ENCODE data around the gene RNF224.

RNF224 gene

DNA sequence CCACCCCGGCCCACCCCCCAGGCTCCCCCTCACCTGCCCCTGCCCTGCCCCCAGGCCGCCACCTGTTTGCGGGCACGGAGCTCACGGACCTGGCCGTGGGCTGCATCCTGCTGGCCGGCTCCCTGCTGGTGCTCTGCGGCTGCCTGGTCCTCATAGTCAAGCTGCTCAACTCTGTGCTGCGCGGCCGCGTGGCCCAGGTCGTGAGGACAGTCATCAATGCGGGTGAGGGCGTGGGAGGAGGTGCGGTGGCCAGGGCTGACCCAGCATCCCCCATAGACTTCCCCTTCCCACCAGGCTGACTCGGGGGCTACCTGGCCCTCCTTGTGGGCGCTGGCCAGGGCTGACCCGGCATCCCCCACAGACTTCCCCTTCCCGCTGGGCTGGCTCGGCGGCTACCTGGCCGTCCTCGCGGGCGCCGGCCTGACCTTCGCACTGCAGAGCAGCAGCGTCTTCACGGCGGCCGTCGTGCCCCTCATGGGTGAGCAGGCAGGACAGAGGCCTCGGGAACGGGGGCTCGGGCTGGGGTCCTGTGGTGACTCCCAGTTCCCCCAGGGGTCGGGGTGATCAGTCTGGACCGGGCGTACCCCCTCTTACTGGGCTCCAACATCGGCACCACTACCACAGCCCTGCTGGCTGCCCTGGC lies 6.9 kb downstream of the RNF224 start:
- Histone ChIP-seq H3K9ac (ENCODE audit: low read depth, low read length) (no peak overlapping the region), H3K4me1 (ENCODE audit: insufficient read depth, low read length) (peaks cover 24% of the 10 kb centered on the region), H4K20me1 (ENCODE audit: insufficient read depth, low read length) (peaks cover 13% of the 10 kb centered on the region; the same call in 1 of the 2 replicates), H3K9me3 (ENCODE audit: insufficient read depth, low read length, severe bottlenecking) (no peaks in the 10 kb centered on the region), H3K27me3 (ENCODE audit: insufficient read depth, low read length, poor library complexity) (no peaks in the 10 kb centered on the region), H3K36me3 (ENCODE audit: insufficient read depth, low read length) (no peaks in the 10 kb centered on the region; the same call in 1 of the 2 replicates), H3K27ac (ENCODE audit: low read length) (no peak overlapping the region), H3K4me3 (ENCODE audit: low read depth in 1 of 2, low read length in 2 of 2) (no peak overlapping the region), H3K79me2 (ENCODE audit: insufficient read depth, low read length) (no peaks in the 10 kb centered on the region; the same call in 1 of the 2 replicates), H2AFZ (ENCODE audit: low read depth, low read length) (no peak overlapping the region), H3K4me2 (ENCODE audit: insufficient read depth, low read length) (no peak overlapping the region)
- TF ChIP-seq EZH2 (IDR thresholded peaks at IDR 0.05; ENCODE audit: borderline replicate concordance, low read depth, low read length, severe bottlenecking): no peak
- ATAC-seq (ENCODE audit: insufficient read depth, low read depth) (no peak), DNase-seq (no peak)

DNA sequence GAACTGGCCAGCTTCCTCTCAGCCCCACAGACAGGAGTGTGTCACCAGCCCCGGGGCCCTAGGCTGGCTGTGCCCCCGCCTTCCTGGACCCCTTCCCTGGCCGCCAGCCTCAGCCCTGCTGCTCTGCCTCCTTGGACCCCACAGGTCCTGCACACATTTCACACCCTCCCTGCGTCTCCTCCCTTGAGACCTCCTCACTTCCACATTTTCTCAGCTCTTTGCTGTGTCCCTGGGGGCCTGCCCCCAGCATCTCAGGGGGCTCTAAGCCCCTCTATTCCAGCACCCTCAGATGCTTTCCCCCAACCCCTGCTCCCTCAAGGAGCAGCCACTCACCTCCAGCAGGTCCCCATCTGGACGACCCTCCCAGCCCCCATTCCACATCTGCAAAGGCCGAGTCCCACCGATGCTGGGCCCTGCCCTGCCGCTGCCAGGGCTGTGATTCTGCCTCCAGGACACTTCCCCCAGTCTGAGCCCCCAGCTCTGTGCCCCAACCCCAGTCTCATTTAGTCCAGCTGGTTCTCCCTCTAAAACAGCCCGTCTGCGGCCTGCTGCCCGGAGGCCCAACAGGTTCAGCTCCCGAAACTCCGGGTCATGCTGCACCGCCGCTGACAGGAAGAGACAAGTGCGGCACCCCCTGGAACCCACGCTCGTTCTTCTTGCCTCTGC lies 7.6 kb downstream of the RNF224 start:
- no peak overlapping the region for H2AFZ ChIP-seq (ENCODE audit: low read depth, low read length)
- ATAC-seq (ENCODE audit: insufficient read depth, low read depth) (no peak), DNase-seq (no peak)
- no peak overlapping the region for H3K4me3 ChIP-seq (ENCODE audit: low read depth in 1 of 2, low read length in 2 of 2)
- TF ChIP-seq EZH2 (IDR thresholded peaks at IDR 0.05; ENCODE audit: borderline replicate concordance, low read depth, low read length, severe bottlenecking): no peak
- TF ChIP-seq, protein P1, sequence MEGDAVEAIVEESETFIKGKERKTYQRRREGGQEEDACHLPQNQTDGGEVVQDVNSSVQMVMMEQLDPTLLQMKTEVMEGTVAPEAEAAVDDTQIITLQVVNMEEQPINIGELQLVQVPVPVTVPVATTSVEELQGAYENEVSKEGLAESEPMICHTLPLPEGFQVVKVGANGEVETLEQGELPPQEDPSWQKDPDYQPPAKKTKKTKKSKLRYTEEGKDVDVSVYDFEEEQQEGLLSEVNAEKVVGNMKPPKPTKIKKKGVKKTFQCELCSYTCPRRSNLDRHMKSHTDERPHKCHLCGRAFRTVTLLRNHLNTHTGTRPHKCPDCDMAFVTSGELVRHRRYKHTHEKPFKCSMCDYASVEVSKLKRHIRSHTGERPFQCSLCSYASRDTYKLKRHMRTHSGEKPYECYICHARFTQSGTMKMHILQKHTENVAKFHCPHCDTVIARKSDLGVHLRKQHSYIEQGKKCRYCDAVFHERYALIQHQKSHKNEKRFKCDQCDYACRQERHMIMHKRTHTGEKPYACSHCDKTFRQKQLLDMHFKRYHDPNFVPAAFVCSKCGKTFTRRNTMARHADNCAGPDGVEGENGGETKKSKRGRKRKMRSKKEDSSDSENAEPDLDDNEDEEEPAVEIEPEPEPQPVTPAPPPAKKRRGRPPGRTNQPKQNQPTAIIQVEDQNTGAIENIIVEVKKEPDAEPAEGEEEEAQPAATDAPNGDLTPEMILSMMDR (IDR thresholded peaks at IDR 0.05; ENCODE audit: borderline replicate concordance, extremely low read depth, low read length, poor library complexity, severe bottlenecking): no peak
- peaks cover 31% of the 10 kb centered on the region for H3K4me1 ChIP-seq (ENCODE audit: insufficient read depth, low read length)
- no peak overlapping the region for H3K4me2 ChIP-seq (ENCODE audit: insufficient read depth, low read length)
- peaks cover 13% of the 10 kb centered on the region; the same call in 1 of the 2 replicates for H4K20me1 ChIP-seq (ENCODE audit: insufficient read depth, low read length)
- no peaks in the 10 kb centered on the region for H3K9me3 ChIP-seq (ENCODE audit: insufficient read depth, low read length, severe bottlenecking)
- H3K79me2 ChIP-seq (ENCODE audit: insufficient read depth, low read length): peaks cover 5% of the 10 kb centered on the region
- H3K27me3 ChIP-seq (ENCODE audit: insufficient read depth, low read length, poor library complexity): no peaks in the 10 kb centered on the region
- H3K36me3 ChIP-seq (ENCODE audit: insufficient read depth, low read length): no peaks in the 10 kb centered on the region; the same call in 1 of the 2 replicates
- no peak overlapping the region for H3K9ac ChIP-seq (ENCODE audit: low read depth, low read length)
- no peak overlapping the region for H3K27ac ChIP-seq (ENCODE audit: low read length)

GRCh38 chr9:137235424-137236237 lies 8.3 kb downstream of the RNF224 start:
- Histone ChIP-seq H2AFZ (ENCODE audit: low read depth, low read length) (no peak overlapping the region), H3K9me3 (ENCODE audit: insufficient read depth, low read length, severe bottlenecking) (no peaks in the 10 kb centered on the region), H3K27me3 (ENCODE audit: insufficient read depth, low read length, poor library complexity) (no peaks in the 10 kb centered on the region), H3K36me3 (ENCODE audit: insufficient read depth, low read length) (no peaks in the 10 kb centered on the region; the same call in 1 of the 2 replicates), H3K4me2 (ENCODE audit: insufficient read depth, low read length) (peak overlapping the region; percentile 52; the same call in 1 of the 2 replicates), H3K4me1 (ENCODE audit: insufficient read depth, low read length) (peaks cover 37% of the 10 kb centered on the region), H3K9ac (ENCODE audit: low read depth, low read length) (peak overlapping the region; percentile 38; the same call in 1 of the 2 replicates), H4K20me1 (ENCODE audit: insufficient read depth, low read length) (peaks cover 13% of the 10 kb centered on the region; the same call in 1 of the 2 replicates), H3K27ac (ENCODE audit: low read length) (no peak overlapping the region), H3K4me3 (ENCODE audit: low read depth in 1 of 2, low read length in 2 of 2) (no peak overlapping the region), H3K79me2 (ENCODE audit: insufficient read depth, low read length) (peaks cover 9% of the 10 kb centered on the region)
- DNase-seq (no peak), ATAC-seq (ENCODE audit: insufficient read depth, low read depth) (no peak)
- TF ChIP-seq EZH2 (IDR thresholded peaks at IDR 0.05; ENCODE audit: borderline replicate concordance, low read depth, low read length, severe bottlenecking): no peak
- TF ChIP-seq, protein P1 (IDR thresholded peaks at IDR 0.05; ENCODE audit: borderline replicate concordance, extremely low read depth, low read length, poor library complexity, severe bottlenecking): no peak

Measured in DND-41 (cell line).